DMS53 treated with DMSO at 0.1 percent for 48 hours (cell line): Measurements from ENCODE around the gene TMEM218.
"Not testable (repeated sequence)": the region's sequence is repeated elsewhere in the genome, so short reads cannot be mapped to it uniquely, and the experiment has no call there.

Experiments
- DNase-seq: peaks from one replicate; lab custom pipeline; 2025; ENCODE audit not compliant: unreplicated experiment; lab: John Stamatoyannopoulos, UW

Gene TMEM218

GRCh38 chr11:125056931-125057692 lies 54.3 kb downstream of the TMEM218 start:
- DNase-seq: no peak

DNA sequence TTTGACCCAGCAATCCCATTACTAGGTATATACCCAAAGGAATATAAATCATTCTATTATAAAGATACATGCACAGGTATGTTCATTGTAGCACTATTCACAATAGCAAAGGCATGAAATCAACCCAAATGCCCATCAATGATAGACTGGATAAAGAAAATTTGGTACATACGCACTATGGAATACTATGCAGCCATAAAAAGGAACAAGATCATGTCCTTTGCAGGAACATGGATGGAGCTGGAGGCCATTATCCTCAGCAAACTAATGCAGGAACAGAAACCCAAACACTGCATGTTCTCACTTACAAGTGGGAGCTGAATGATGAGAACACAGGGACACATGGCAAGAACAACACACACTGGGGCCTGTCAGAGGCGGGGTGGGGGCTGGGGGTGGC lies 55.3 kb downstream of the TMEM218 start:
- DNase-seq: not testable (repeated sequence)

DNA sequence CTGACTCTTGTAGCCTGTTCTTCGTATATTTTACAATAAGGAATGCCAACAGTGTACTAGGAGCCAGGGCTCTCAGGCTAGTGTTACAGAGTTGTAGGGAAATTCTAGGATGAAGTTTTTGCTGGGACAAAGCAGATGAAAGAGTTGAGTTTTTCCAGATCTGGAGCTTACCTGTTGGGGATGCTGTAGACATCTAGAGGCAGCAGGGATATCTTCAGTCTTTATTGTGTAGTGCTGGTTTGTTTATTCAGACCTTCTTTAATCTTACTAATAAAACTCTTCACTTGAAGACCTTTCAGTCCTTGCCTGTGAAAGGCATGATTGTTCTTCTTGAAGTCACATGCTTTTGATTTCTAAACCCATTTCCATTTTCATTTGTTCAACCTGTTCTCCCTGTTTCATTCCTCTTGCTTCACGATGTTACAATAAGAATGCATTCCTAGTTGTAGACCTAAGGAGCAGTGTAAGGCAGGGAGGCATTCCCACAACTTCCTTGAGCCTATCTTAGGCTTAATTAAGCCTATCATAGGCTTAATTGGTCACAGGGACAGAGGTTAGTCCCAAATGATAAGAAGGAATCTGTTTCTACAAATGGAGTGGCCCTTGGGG lies 56.2 kb downstream of the TMEM218 start:
- no peak for DNase-seq

DNA sequence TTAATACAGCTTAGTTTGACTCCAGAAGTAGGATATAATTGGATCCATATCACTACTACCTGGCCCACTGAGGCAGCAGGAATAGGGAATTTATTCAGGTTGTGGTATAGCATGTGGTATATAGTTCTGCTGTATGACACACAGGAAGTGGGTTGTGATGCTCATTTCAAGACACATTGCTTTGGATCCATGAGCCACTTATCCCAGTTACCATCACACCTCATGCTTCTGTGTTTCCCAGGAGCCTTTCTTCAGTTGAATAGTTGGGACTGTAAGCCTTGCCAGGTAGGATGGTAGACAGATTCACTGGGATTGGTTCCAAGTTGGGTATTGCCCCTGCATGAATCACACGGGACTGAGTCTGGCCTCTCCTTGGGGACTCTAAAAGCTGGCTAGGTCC lies 58.3 kb downstream of the TMEM218 start:
- DNase-seq: no peak

- no peak for DNase-seq
Measured at GRCh38 chr11:125052047-125052446, 59.4 kb downstream of the TMEM218 start.

DNA sequence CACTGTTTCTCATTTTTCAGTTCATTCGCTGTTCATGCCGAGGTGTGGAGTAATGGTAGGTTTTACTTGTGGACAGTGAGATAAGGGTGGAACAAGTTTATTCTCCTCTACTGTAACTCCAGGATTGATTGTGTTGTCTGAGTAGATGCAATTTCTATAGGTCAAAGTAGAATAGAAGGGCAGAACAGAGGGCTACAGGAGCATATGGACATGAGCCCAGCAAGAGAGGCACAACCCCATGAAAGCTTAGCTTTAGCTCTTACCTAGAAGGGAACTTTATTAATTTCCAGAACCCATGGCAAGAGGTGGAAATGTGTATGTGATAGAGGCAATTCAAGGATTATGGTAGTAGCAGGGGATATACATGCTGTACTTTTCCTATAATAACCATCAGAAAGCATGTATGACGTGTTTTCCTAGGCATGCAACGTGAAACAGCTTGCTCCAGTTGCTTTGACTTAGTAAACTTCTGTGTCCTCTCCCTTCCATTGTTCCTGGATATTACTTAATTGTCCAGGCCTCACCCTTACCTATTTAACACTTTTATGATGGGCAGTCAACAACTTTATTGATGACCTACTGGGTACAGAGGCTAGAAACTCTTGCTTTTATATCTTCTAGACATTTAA lies 62.1 kb downstream of the TMEM218 start:
- DNase-seq: no peak
